Gastrocnemius medialis (tissue), 4 donors: ENCODE data around the gene TXNL4A. TPM values are rescaled to one million over a fixed set of nuclear protein-coding genes. Genes with fewer than 3 reads are reported as not detected.

ENCODE experiments used
- ATAC-seq, 2 donors: fragments of 150-250 bp; one replicate each; pipeline ENCODE4 v1.9.1; 2016
- DNase-seq, 2 donors: peaks; one replicate each; pipeline ENCODE4 v3.0.0-alpha.2; 2019
- H3K27ac ChIP-seq, 4 donors: fragments of 200-600 bp; sonication (generic); 1 replicate in 1 of 4; 2 replicates in 3 of 4; pipeline ENCODE4 v1.5.1; 2016 to 2018; ENCODE audit warnings: mild to moderate bottlenecking in 2 of 4, moderate library complexity in 1 of 4
- H3K27me3 ChIP-seq, 3 donors: fragments of 200-600 bp; sonication (generic) in 2 of 3; 1 replicate in 1 of 3; 2 replicates in 2 of 3; pipeline versions ENCODE4 v1.5.1 to v1.6.0; 2016 to 2019; ENCODE audit warnings: mild to moderate bottlenecking in 1 of 3, moderate library complexity in 1 of 3
- H3K36me3 ChIP-seq, 2 donors: fragments of 200-600 bp; sonication (generic) in 1 of 2; one replicate each; pipeline ENCODE4 v1.5.1; 2017 to 2018
- H3K4me1 ChIP-seq, 2 donors: fragments of 200-600 bp; sonication (generic) in 1 of 2; one replicate each; pipeline ENCODE4 v1.5.1; 2016 to 2017; ENCODE audit warnings: mild to moderate bottlenecking in 2 of 2
- H3K4me3 ChIP-seq, 4 donors: fragments of 200-600 bp; sonication (generic) in 3 of 4; 1 replicate in 1 of 4; 2 replicates in 3 of 4; pipeline ENCODE4 v1.5.1; 2016 to 2019; ENCODE audit warnings: mild to moderate bottlenecking in 2 of 4
- H3K9me3 ChIP-seq, 3 donors: fragments of 200-600 bp; sonication (generic) in 2 of 3; 1 replicate in 1 of 3; 2 replicates in 2 of 3; pipeline ENCODE4 v1.5.1; 2016 to 2019
- POLR2A ChIP-seq, 2 donors: fragments of 450-650 bp; IDR thresholded peaks; one replicate each; pipeline ENCODE4 v1.6.1; 2017; ENCODE audit warnings: antibody characterized with exemption in 2 of 2, mild to moderate bottlenecking in 2 of 2, moderate library complexity in 2 of 2
- in situ Hi-C, 4 donors: fragments of 200-750 bp; cut with MboI; loops; one replicate each; pipeline versions ENCODE4 v1.15.0 to v1.8.0; 2017; ENCODE audit warnings: low sequenced_read_pairs in 4 of 4
- intact Hi-C: fragments of 100-400 bp; cut with DNase I; formaldehyde crosslinking; loops from one replicate; pipeline ENCODE4 v1.15.1; 2023; ENCODE audit warnings: low total_unique reads
- total RNA-seq, 4 donors: library from RNA; depleted of rRNA; stranded (reverse); fragments of >200 nt; gene quantifications; one replicate each; pipeline versions ENCODE4 v1.1.0 to v1.2.3, GENCODE V29; 2016
- TF ChIP-seq, protein P1 (sequence below), 5 experiments: fragments of 450-650 bp in 3 of 5; fragments of 200-600 bp in 2 of 5; sonication (generic) in 2 of 5; IDR thresholded peaks in 4 of 5; conservative IDR thresholded peaks in 1 of 5; 1 replicate in 4 of 5; 2 replicates in 1 of 5; pipeline ENCODE4 v1.5.1; 2016 to 2019; ENCODE audit warnings: antibody characterized with exemption in 5 of 5, mild to moderate bottlenecking in 3 of 5, moderate library complexity in 3 of 5

Gene TXNL4A
- total RNA-seq, 4 donors from 2014 or later, result 39.9 to 105 (median 66.4) TPM

DNA sequence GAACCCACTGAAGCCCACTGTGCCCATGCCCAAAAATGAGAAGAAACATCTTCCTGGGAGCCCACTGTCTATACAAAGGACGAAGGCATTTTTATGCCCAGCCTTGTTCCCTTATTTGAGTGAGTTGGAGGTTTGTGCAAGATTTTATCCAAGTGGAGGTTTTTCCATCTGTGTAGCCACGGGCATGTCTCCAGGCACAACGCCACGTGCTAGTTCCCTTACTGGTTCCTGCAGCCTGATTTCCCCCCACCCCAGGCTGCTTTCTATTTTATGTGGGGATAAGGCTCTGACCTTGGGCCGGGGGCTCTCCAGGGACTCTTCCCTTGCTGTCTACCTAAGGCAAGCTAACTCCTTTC is 22.2 kb upstream of the TXNL4A start:
- no peak for TF ChIP-seq POLR2A (IDR thresholded peaks at IDR 0.05)
- TF ChIP-seq, protein P1, sequence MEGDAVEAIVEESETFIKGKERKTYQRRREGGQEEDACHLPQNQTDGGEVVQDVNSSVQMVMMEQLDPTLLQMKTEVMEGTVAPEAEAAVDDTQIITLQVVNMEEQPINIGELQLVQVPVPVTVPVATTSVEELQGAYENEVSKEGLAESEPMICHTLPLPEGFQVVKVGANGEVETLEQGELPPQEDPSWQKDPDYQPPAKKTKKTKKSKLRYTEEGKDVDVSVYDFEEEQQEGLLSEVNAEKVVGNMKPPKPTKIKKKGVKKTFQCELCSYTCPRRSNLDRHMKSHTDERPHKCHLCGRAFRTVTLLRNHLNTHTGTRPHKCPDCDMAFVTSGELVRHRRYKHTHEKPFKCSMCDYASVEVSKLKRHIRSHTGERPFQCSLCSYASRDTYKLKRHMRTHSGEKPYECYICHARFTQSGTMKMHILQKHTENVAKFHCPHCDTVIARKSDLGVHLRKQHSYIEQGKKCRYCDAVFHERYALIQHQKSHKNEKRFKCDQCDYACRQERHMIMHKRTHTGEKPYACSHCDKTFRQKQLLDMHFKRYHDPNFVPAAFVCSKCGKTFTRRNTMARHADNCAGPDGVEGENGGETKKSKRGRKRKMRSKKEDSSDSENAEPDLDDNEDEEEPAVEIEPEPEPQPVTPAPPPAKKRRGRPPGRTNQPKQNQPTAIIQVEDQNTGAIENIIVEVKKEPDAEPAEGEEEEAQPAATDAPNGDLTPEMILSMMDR (IDR thresholded peaks at IDR 0.05 in 4 of 5, conservative IDR thresholded peaks at IDR 0.05 in 1 of 5), result no peak
- H3K9me3 ChIP-seq, result no peaks in the 10 kb centered on the region
- ATAC-seq, result peak; percentile 48 to 52

DNA sequence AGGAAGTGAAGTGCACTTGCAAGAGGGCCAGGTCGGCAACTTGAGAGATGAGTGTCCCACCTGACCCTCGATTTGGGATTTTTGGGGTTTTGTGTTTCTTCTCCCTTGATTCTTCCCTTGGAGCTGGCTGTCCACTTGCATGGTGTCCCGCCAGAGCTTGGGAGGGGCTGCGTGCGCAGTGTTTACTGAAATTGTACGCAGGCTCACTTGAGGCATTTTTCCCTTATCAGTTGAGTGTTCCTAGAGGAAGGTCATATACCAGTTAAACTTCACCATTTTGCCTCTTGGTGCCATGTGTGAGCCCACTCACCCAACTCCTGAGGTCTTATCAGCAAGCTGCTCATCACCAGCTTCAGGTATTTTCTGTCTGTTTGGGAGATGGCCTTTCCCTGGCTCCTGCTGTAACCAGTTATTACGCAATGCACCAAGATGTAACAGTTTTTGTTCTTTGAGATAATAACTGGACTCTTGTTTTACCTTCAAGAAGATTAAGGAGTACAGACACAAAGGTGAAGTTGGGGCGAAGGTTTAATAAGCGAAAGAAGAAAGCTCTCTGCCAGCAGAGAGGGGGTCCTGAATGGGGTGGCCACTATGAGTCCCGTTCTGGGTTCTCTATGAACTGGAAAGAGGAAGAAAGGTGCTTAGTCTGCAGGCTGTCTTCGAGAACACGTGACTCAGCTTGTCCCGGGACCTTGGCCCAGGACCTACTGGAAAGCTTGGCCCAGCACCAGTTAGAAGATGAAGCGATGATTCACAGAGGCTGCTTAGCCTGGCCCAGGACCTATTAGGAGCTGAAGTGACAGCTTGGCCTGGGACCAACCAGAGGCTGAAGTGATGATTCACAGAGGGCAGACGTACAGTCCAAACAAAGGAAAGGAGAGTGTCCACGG is 21.5 kb upstream of the TXNL4A start:
- Histone ChIP-seq H3K4me1 (no peaks in the 10 kb centered on the region), H3K27ac (peak overlapping the region in 3 of 4 donors; percentile 50 to 69 (median 57)), H3K4me3 (no peak overlapping the region), H3K36me3 (no peaks in the 10 kb centered on the region), H3K27me3 (no peaks in the 10 kb centered on the region), H3K9me3 (no peaks in the 10 kb centered on the region)
- peak; percentile 72 to 92 for DNase-seq
- no peak for TF ChIP-seq POLR2A (IDR thresholded peaks at IDR 0.05)
- TF ChIP-seq, protein P1 (IDR thresholded peaks at IDR 0.05 in 4 of 5, conservative IDR thresholded peaks at IDR 0.05 in 1 of 5), result no peak
- intact Hi-C loops (loop anchor here (2.0 kb wide), 1 partner anchor 29 kb away; no protein-coding TSS in a partner anchor), in situ Hi-C loops (no loop called here)
- peak; percentile 99 to 100 for ATAC-seq

More for the DNA sequence above, 22.2 kb upstream of the TXNL4A start:
- intact Hi-C loops (loop anchor here (2.0 kb wide), 1 partner anchor 28 kb away; no protein-coding TSS in a partner anchor), in situ Hi-C loops (no loop called here)
- peak overlapping the region in 3 of 4 donors; percentile 50 to 69 (median 57) for H3K27ac ChIP-seq
- H3K36me3 ChIP-seq, result no peaks in the 10 kb centered on the region
- H3K4me3 ChIP-seq, result no peak overlapping the region
- DNase-seq, result no peak
- no peaks in the 10 kb centered on the region for H3K27me3 ChIP-seq
- no peaks in the 10 kb centered on the region for H3K4me1 ChIP-seq

DNA sequence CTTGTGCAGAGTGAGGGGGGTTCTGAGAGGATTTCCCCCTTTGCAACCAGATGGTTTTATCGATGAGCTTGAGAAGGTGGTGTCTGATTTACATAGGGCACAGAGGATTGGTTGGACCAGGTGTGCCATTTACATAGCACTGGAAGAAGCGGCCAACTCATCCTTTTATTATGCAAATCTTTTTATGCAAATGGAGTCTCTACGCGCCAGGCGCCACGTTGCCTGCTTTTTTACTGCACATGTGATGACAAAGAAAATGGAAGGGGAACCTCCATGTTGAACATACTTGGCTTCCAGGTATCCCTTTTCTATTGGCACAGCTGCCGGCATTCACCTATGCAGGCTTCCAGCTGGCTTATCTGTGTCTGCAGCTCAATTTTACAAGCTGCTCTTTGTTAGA is 18.4 kb upstream of the TXNL4A start:
- DNase-seq (no peak), ATAC-seq (no peak)
- TF ChIP-seq, protein P1 (IDR thresholded peaks at IDR 0.05 in 4 of 5, conservative IDR thresholded peaks at IDR 0.05 in 1 of 5), result no peak
- no peak for TF ChIP-seq POLR2A (IDR thresholded peaks at IDR 0.05)
- H3K4me1 ChIP-seq, result no peaks in the 10 kb centered on the region
- intact Hi-C loops, result no loop called here
- in situ Hi-C loops, result no loop called here
- no peaks in the 10 kb centered on the region for H3K27me3 ChIP-seq
- H3K36me3 ChIP-seq, result no peaks in the 10 kb centered on the region
- no peak overlapping the region for H3K27ac ChIP-seq
- H3K9me3 ChIP-seq, result no peaks in the 10 kb centered on the region
- H3K4me3 ChIP-seq, result no peak overlapping the region

DNA sequence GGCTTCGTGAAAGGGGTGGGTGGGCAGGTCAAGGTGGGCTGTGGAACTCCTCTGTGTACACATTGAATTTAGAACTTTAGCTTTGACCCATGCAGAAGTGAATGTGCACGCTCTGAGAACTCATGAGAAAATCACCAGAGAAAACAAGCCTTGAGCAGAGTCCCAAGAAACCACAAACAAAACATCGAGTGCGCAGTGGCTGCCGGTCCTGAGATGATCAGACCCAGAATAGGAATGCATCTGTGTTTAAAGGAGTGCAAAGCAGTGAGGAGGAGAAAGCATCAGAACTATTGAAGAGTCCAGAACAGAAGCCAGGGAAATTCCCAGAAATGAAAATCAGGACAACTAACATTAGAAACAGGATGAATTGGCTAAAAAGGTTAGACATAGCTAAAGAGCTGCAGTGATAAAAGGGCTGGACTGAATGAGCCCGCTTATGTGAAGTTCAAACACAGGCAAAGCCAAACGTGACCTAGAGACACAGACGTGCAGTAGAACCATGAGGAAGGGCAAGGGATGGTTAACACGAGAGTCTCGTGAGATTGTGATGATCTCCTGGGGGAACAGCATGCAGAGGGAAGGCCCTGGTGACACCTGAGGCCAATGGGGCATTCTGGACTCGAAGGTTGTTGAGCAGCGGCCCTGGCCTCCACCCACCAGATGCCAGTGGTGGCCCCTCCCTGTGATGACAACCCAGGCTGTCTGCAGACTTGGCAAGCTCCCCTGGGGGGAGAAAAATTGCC is 16.4 kb upstream of the TXNL4A start:
- in situ Hi-C loops, result no loop called here
- H3K27me3 ChIP-seq, result no peaks in the 10 kb centered on the region

More for the DNA sequence above, 16.4 kb upstream of the TXNL4A start:
- TF ChIP-seq, protein P1 (IDR thresholded peaks at IDR 0.05 in 4 of 5, conservative IDR thresholded peaks at IDR 0.05 in 1 of 5), result no peak
- H3K36me3 ChIP-seq, result no peaks in the 10 kb centered on the region
- DNase-seq, result no peak
- no peaks in the 10 kb centered on the region for H3K9me3 ChIP-seq
- no peak overlapping the region for H3K27ac ChIP-seq
- no peak for ATAC-seq
- H3K4me1 ChIP-seq, result no peaks in the 10 kb centered on the region
- H3K4me3 ChIP-seq, result no peak overlapping the region
- intact Hi-C loops, result no loop called here
